HG03135 (cell line): ENCODE data around the gene CATSPER3.

Experiments
- ATAC-seq: cut with Tn5 transposase; IDR thresholded peaks from one replicate; pipeline ENCODE4 v1.9.1; 2021; ENCODE audit warnings: mild to moderate bottlenecking, moderate library complexity; ENCODE audit not compliant: unreplicated experiment

Gene CATSPER3

DNA sequence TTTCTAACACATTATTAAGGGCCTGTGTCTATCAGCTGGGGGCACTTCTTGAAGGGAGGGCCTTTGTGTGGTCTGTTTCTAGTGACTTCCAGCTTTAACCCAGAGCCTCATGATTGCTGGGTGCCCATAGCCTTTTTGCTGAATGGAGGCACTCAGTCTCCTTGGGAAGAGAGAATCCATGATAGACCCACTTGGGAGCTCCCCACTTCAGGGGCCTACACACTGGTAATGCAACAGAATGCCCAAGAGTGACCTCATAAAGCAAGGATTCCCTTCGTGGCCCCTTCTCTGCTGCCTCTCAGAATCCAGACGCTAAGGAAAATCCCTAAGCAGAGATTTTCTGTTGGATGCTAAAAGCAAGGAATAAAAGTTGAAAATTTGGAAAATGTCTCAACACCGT is at the start of gene CATSPER3:
CATSPER3 (plus strand) TSS at position 301 of the 400 bp plus-strand sequence; CDS start at position 386, 85 bp downstream.
- ATAC-seq: no peak

DNA sequence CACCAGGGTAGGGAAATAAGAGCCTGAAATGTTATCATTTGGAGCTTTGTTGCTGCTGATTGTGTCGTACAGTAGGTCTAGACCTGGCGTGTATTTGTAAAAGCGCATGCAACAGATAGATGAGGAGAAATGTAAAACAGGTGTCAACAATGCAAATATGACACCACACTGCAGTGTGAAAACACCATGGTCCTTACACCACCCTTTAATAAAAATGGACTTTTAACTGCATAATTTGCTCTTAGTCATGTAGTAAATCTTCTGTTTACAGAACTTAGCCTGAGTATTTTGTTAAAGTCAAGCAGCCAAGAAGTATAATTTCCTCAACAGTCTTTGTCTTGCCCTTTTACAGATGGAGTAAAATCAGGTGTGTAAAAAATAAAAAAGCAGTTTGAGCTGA is 48.8 kb upstream of the CATSPER3 start:
- no peak for ATAC-seq

DNA sequence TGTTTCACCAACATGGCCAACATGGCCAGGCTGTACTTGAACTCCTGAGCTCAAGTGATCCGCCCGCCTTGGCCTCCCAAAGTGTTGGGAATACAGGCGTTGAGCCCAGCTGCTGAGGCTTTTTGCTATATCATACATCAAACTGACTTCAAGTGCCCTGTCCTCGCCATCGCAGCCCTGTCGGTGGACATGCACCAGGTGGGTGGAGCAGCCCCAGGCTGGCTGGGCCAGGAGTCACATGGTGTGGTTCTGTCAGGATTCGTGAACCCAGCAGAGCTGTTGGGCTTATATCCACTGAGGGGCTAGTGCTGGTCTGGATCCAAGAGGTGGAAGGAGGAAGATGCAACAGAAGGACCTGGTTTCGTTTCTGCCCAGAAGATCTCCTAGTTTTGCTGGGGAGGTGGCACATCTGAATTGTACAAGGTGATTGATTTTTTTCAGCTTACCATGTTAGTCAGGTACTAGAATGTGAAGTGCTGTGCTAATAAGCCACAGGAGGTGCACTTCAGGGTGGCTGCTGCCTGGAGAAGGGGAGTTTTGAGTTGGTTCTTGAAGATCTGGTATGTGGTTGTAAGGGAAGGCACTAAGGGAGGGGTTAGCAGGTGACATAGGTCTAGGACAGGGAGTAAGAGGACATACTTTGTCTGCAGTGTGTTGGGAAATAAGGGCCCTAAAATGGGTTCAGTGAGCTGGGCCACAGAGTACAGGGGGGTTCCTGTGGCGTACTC is 46.7 kb upstream of the CATSPER3 start:
- ATAC-seq: no peak

DNA sequence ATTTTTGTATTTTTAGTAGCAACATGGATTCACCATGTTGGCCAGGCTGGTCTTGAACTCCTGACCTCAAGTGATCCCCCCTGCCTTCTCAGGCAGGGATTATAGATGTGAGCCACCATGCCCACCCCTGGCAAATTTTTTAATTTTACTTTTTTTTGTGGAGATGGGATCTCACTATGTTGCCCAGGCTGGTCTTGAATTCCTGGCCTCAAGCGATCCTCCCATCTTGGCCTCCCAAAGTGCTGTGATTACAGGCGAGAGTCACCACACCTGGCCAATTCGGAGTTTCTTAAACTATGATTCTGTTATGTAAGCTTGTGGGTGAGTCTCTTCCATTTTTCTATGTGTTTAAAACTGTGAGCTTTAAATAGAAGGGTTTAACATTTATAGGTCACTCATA is 35.2 kb upstream of the CATSPER3 start:
- no peak for ATAC-seq

DNA sequence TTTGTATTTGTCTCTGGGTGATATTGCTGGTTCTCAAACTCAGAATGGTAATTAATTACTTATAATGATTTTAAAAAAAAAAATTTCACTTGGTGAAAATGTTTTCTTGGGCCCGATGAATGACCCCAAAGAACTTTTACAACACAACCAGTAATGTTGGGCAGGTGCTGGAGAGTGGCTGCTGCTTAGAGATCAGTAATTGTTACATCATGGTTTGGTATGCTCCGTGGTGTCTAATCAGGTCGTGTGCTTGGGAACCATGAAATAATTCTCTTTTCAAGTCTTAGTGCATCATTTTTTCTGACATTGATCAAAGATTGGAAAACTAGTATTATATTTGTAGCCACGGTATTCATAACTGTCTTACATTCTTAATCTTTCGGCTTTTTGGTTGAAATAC is 33.5 kb upstream of the CATSPER3 start:
- ATAC-seq: no peak

DNA sequence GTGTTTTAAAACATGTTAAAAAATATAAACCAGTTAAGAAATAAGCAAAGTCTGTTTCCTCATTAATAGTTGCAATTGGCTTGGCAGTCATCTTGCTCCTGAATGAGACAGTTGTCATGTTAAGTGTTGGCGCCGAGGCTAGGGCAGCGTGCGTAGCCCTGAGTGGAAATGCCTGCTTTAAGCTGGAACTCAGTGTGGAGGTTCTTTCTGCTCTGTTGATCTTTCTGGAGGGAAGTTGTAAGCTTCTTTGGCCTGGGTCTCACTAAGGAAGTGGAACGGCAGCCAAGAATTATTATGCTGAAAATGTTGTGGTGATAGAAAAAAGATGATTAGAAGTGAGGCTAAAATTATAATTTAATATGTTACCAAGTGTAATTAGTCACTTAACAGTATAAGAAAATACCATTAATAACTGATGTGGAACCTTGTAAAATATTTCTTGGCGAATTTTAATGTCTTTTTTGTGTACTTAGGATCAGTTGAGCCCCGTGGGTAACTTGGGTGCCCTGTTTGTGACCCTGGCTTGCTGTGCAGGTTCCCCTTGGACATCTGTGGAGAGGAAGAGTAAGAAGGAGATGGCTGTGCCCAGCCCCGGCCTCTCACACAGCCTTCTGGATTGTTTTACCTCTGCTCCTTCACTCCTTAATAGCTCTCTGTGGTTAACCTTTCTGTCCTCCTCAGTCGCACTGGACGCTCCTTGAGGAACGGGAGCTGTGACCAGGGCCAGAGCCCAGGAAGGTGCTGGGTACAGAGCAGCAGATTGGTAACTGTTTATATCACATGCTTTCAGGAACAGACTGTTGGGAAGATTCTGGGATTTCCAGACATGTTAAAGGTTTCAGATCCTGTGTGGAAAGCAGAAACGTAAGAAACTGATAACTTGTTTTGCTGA is 31.8 kb upstream of the CATSPER3 start:
- no peak for ATAC-seq

DNA sequence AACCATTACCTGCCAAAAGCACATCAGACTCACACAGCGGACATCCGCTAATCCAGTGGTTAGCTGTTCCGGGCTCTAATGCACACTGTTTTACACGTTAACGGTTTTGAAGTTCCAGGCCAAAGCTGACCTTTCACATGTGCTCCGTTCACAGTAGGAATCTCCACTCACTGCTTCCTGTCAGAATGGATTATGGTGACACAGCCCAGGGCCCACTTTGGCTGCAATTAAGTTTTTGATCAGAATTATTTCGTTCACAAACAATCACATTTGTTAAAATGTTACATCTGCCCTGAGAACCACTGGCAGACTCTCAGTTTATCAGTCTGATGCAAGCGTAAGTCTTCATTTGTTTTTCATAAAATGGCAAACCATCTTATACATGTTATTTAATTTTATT is 30.2 kb upstream of the CATSPER3 start:
- ATAC-seq: no peak

DNA sequence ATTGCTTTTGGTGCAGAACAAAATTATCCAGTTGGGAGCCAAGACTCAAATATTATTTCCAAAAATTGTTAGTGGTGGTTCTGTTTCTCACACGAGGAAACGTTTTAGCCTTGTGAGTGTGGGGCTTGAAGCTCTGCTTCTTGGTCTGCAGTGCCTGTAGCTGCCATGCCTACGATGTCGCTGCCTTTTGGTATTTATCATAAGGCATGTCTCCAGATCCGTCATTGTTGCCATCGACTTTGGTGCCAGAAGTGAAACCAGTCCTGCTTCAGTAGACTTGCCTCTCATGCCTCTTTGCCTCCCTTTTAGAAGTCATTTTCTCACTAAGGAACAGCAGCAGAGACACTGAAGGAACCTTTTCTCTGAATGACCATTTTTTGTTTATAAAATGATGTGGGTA is 29.7 kb upstream of the CATSPER3 start:
- no peak for ATAC-seq

DNA sequence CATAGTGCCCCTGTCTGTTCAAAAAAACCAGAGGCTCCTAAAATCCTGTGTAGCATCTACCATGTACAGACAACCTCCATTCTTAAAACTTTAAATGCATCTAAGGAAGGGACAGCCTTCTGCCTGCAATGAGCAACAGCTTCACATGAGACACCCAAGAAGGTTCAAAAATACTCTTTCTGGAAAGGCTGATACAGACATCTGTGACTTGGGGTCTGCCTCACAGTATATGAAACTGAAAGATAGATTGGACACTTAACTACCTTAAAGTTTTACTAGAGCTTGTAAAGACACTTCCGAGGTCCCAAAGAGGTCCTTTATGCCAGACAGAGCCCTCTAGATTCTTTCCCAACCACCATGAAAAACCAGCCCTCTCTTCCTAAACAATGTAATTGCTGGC is 28.2 kb upstream of the CATSPER3 start:
- no peak for ATAC-seq

DNA sequence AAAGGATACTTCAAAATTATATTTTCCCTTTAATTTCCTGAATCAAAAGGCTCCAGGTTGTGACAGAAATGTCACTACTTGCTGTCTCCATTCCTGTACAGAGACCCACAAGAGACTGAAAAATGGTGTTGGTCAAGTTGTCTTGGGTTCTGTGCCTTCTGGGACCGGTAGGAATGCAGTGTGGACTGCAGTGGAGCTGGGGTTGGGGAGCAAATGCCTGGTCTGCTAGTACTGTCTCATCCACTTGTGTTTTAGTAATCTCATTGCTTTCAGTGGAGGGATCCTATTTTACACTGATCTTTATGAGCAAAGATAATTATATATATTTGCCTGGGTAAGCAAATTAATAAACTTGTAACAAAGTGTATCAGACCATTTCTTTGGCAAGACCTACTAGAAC is 24.2 kb upstream of the CATSPER3 start:
- ATAC-seq: no peak

DNA sequence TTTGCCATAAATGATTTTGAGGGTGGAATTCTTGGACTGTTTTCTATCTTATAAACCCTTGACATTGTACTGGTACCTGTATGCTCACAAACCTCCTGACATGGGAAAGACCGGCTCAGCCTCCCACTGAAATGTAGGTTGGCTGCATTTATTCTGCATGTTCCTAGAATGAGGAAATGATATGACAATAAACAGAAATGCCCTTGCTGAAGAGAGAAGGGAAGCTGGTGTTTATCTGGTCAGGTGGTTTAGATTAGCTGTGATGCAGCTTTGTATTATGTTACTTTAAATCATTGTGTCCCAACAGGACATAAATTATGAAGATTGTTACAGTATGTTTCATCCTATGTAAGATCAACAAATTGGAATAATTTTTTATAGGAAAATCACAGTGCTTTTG is 23.1 kb upstream of the CATSPER3 start:
- ATAC-seq: no peak

DNA sequence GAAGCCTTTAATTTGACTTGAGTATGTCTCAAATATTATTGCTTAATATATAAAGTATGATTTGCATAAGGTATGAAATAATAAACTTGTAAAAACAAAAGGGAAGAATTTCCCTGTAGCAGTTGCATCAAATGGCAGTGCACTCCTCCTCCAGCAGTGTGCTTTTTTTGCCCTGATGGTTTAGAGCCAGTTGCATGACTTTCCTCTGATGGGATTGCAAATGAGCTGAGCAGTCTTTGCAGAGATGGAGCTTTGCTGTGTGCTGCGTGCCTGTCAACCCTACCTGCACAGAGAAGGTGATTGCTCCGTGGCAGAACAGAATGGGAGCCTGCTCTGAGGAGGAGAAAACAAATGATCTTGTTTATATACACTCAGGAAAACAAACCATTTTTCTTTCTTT is 22.7 kb upstream of the CATSPER3 start:
- no peak for ATAC-seq

DNA sequence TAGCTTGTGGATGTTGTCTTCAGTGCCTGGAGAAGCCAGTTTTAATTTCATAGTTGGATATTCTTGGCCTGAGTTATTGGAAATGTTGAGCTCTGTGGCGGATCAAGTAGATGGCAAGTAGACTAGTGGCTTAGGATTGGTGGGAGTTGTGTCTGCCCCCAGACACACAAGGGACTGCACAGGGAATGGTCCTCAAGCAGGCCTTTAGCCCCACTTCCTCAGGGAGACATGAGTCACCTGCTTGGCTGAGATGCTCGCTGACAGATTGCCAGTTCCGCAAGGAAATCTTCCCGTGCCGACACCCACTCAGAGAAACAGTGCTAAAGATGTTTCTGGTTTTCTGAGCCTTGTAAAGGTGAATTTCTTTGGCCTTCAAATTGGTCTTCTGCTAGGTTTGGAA is 18.8 kb upstream of the CATSPER3 start:
- ATAC-seq: no peak

DNA sequence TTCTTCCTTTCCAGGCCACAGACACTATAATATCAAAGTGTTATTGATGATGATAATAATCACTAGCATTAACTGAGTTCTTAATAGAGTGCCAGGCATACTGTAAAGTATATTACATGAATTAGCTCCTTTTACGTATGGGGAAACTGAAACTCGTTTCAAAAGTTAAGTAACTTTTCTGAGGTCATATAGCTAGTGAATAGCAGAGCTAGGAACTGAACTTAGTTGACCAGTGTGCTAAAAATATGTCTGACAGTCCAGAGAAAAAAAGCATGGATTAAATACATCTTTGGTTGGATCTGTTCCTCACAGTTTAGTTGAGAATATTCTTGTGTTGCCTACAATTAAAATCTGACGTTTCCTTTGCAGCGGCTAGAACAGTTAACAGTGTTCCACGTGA is 18.4 kb upstream of the CATSPER3 start:
- ATAC-seq: no peak

DNA sequence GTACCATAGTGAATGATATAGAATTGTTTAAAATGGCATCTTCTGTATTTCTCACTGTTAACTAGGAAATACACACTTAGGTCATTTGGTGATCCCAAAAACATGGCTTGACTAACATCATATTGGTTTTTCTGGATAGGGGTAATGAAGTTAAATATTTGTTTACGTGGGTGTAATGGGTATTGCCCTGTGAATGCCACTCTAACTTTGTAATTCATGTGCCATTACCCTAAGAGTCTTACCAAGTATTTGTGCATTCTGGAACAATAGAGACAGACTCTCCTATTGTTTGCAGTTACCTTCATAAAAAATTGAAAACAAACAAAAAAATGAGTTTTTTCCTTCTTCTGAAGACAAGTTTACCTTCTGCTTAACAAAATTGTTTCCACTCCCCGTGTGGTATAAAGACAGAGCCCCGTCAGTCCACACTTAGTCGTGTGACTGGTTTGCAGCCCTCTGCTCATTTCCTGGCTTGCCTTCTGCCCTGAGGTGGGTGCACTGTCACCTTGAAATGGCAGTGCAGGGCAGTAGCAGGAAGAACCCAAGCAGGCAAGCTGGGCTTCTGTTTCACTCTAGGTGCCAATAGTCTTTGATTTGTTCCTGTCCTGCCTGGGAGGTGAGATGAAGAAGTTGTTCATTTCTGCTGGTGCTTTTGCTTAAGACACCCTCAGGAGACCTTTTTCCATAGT is 9.6 kb upstream of the CATSPER3 start:
- ATAC-seq: no peak

DNA sequence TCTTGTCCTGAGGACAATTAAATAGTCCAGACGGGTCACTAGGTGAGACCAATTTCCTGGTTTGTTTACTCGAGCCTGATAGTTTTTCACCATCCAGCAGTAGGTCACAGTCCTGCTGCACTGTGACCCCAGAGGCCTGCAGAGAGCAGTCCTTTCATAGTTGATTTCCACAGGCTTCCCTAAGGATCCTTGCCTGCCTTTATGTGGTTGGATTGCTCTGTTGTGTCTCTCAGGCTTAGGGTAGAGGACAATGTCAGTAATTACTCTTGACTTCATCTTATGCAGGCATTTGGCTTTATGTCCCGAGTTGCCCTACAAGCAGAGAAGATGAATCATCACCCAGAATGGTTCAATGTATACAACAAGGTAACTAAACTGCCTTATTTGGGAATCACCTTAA is 9.0 kb upstream of the CATSPER3 start:
- no peak for ATAC-seq

DNA sequence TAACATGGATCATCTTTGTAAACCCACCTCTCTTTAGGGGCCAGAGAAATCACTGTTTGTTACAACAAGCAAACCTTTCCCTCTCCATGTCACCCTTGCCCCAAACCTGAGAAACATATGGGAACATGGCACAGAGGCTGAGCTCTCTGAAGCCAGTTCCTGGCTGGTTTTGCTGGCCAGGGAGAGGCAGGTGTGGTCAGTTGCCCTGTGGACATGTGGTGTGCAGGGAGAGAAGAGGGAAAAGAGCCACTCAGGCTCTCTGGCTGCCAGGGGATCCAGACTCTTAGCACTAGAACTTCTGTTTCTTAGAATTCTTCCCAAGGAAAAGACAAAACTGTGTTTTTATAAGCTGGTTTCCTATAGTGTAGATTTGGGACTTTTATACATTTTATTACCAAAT is 4.6 kb upstream of the CATSPER3 start:
- no peak for ATAC-seq

DNA sequence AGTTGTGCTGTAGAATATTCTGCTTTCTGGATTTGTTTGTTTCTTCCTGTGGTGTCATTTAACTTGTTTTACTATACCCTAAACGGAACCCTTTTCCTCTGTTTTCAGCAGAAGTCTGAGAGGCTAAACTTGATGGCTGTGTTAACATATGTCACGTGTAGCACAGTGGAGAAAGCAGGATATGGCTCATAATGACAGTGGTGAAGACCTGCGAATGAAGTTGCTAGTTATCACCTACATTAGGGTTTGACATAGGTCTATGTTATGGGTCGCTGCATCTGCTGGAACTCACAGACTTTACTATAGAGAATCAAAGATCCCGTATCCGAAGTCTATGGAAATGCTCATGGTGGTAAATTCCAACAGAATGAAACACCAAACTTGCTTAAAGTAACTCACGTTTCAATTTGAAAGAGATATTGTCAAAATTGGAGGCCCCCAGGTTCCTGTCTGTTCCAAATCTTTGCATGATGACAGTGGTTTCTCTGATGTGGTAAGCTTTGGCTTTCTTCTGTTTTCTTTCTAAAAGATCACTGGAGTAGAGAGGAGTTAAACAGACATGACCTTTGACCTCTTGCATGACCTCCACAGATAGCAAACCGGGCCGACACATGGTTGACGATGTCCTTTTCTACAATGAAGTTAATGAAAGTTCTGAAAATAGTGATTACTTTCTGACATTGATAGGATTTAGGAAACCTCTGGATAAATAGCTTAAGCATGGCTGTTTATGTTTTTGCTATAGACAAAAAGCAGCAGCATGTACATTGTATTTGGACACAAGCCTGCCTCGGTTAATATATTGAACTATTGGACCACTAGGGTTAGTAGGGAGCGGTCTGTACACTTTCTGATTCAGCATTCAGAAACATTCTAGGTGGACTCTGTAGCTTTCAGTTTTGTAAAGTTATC is 3.1 kb upstream of the CATSPER3 start:
- no peak for ATAC-seq

DNA sequence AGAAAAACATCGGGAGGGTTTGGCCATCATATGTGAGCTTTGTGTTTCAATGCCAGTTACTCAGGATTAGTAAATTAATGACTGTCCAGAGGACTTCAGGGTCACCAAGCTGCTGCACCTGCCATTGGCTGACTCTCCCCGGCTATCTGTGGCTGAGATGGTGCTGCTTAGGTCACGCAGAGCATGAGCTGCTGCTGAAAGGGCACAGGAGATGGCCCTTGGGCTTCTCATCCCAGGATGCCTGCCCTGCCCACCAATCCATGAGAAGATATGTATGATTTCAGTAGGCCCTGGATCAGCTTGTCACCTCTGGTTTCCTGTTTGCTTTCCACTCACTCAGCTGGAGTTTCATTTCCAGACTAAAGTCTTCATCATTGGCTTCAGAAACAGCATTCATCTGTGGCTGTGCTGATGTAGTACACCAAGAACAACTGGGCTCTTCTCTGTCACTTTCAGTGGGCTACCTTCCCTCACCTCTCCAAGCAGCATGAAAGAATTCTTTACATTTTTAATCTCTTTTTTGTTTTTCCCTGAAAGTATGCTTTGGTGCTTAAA is 2.4 kb upstream of the CATSPER3 start:
- no peak for ATAC-seq

DNA sequence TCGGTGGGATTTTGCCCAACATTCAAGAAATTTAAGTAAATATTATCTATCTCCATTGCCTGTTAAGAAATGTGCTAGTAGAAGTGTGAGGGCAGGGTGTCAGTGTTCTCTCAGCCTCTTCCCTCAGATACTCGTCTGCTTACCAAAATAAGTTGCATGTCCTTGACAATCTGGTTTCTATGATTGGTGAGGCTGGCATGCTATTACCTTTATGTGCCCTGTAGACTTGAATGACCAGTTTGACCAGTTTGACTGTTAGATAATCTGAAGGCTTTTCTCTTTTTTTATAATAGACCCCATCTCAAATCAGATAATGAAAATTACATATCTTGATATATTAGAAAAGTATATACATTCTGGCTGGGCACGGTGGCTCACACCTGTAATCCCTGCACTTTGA is 348 bp downstream of the CATSPER3 start:
- ATAC-seq: no peak
